Endothelial cell of umbilical vein (primary cell): ENCODE results near the gene SEC22C. TPM values are rescaled to one million over a fixed set of nuclear protein-coding genes. Genes with fewer than 3 reads are reported as not detected.

Source experiments
- BruUV-seq: library from RNA; stranded (reverse); fragments of 400-500 nt; replicated peaks from 2 replicates; lab custom pipeline; 2021; lab: Mats Ljungman, UMichigan
- CTCF ChIA-PET: fragments of 300-600, 350-600 bp; sonication (Branson Sonifier 250); formaldehyde crosslinking; loops from one replicate; lab custom pipeline; 2021; ENCODE audit warnings: antibody characterized with exemption, inconsistent platforms; lab: Charles Lee
- POLR2A ChIA-PET: fragments of 300-600, 350-600 bp; sonication (Branson Sonifier 250); formaldehyde crosslinking; loops from one replicate; lab custom pipeline; 2021; ENCODE audit warnings: antibody characterized with exemption, inconsistent platforms; lab: Charles Lee
- DNase-seq: peaks from one replicate; pipeline ENCODE4 v3.0.0-alpha.2; 2011; ENCODE audit warnings: low read depth, low spot score
- FAIRE-seq: peaks from 2 replicates; lab custom pipeline; 2011; peaks lifted over from hg19 to GRCh38; lab: Jason Lieb, UNC
- H2AFZ ChIP-seq: 2 replicates; pipeline ENCODE4 v1.6.0; 2012; ENCODE audit warnings: low read depth, low read length, control low read depth, inconsistent platforms
- H3K27ac ChIP-seq: 2 replicates; pipeline ENCODE4 v1.5.1; 2011; ENCODE audit warnings: low read depth, mild to moderate bottlenecking, control low read depth, low read length, moderate library complexity; ENCODE audit not compliant: insufficient read depth
- H3K27me3 ChIP-seq, 2 experiments: 2 replicates each; pipeline versions ENCODE4 v1.6.0 to v1.6.1; 2011; ENCODE audit warnings: low read length in 2 of 2, mixed read lengths in 1 of 2; ENCODE audit not compliant: control insufficient read depth in 2 of 2, insufficient read depth in 2 of 2
- H3K36me3 ChIP-seq, 2 experiments: 2 replicates in 1 of 2; 3 replicates in 1 of 2; pipeline ENCODE4 v1.5.1; 2011; ENCODE audit warnings: low read length in 2 of 2, mild to moderate bottlenecking in 1 of 2, moderate library complexity in 1 of 2; ENCODE audit not compliant: control insufficient read depth in 2 of 2, insufficient read depth in 2 of 2; ENCODE audit errors: extremely low read depth in 1 of 2
- H3K4me1 ChIP-seq: 3 replicates; pipeline ENCODE4 v1.5.1; 2011; ENCODE audit warnings: mild to moderate bottlenecking, low read length; ENCODE audit not compliant: control insufficient read depth, insufficient read depth; ENCODE audit errors: extremely low read depth
- H3K4me2 ChIP-seq: 2 replicates; pipeline ENCODE4 v1.6.1; 2011; ENCODE audit warnings: low read length, control low read depth, mixed read lengths; ENCODE audit not compliant: insufficient read depth
- H3K4me3 ChIP-seq, 3 experiments: fragments of 200-600 bp in 1 of 3; sonication (generic), shearing (Covaris generic) in 1 of 3; replicated peaks in 1 of 3; 2 replicates each; pipeline ENCODE4 v1.5.1; 2011 to 2016; ENCODE audit warnings: control low read depth in 3 of 3, low read length in 3 of 3, mild to moderate bottlenecking in 2 of 3, inconsistent platforms in 1 of 3, low read depth in 1 of 3, moderate library complexity in 1 of 3; ENCODE audit not compliant: insufficient read depth in 1 of 3
- H3K79me2 ChIP-seq: 2 replicates; pipeline ENCODE4 v1.6.0; 2012; ENCODE audit warnings: low read length, inconsistent platforms; ENCODE audit not compliant: control insufficient read depth, insufficient read depth
- H3K9ac ChIP-seq: replicated peaks from 2 replicates; pipeline ENCODE3; 2011; ENCODE audit warnings: low read length, control low read depth; ENCODE audit not compliant: insufficient read depth; ENCODE audit errors: extremely low read depth
- H3K9me1 ChIP-seq: replicated peaks from 3 replicates; pipeline ENCODE4 v1.6.0; 2011; ENCODE audit warnings: mild to moderate bottlenecking, low read length; ENCODE audit not compliant: control insufficient read depth, insufficient read depth; ENCODE audit errors: extremely low read depth
- H3K9me3 ChIP-seq: replicated peaks from 2 replicates; pipeline ENCODE4 v1.5.1; 2012; ENCODE audit warnings: low read length, inconsistent platforms; ENCODE audit not compliant: control insufficient read depth, insufficient read depth
- H4K20me1 ChIP-seq: replicated peaks from 2 replicates; pipeline ENCODE3; 2011; ENCODE audit warnings: mild to moderate bottlenecking, low read length; ENCODE audit not compliant: control insufficient read depth, insufficient read depth; ENCODE audit errors: extremely low read depth
- EZH2 ChIP-seq: IDR thresholded peaks from 2 replicates; pipeline ENCODE4 v1.6.1; 2012; ENCODE audit warnings: borderline replicate concordance, low read depth, mild to moderate bottlenecking, moderate library complexity, low read length, inconsistent platforms; ENCODE audit not compliant: severe bottlenecking
- FOS ChIP-seq: IDR thresholded peaks from 2 replicates; pipeline ENCODE4 v1.6.1; 2011; ENCODE audit warnings: mild to moderate bottlenecking, low read length, moderate library complexity, borderline replicate concordance; ENCODE audit not compliant: insufficient read depth
- GATA2 ChIP-seq: IDR thresholded peaks from 2 replicates; pipeline ENCODE4 v1.7.0; 2011; ENCODE audit warnings: low read depth, mild to moderate bottlenecking, moderate library complexity, mixed read lengths, low read length; ENCODE audit not compliant: insufficient read length, insufficient read depth
- JUN ChIP-seq: IDR thresholded peaks from 2 replicates; pipeline ENCODE4 v1.6.1; 2011; ENCODE audit warnings: borderline replicate concordance, low read depth; ENCODE audit not compliant: insufficient read length, insufficient read depth
- MAX ChIP-seq: IDR thresholded peaks from 2 replicates; pipeline ENCODE4 v1.6.1; 2011; ENCODE audit not compliant: insufficient read depth, insufficient read length
- MYC ChIP-seq: IDR thresholded peaks from one replicate; pipeline ENCODE4 v1.6.1; 2011; ENCODE audit warnings: mild to moderate bottlenecking, low read depth, low read length
- POLR2A ChIP-seq: IDR thresholded peaks from 2 replicates; pipeline ENCODE4 v1.6.1; 2012; ENCODE audit warnings: low read depth, mild to moderate bottlenecking, control low read depth, low read length
- POLR2AphosphoS5 ChIP-seq: IDR thresholded peaks from 2 replicates; pipeline ENCODE4 v1.6.1; 2012; ENCODE audit warnings: low read depth, mild to moderate bottlenecking, control low read depth, low read length, moderate library complexity; ENCODE audit not compliant: insufficient read depth
- dilution Hi-C: fragments of 300-500 bp; cut with MboI; formaldehyde crosslinking; loops from one replicate; pipeline ENCODE4 v1.15.0; 2019; ENCODE audit warnings: low sequenced_read_pairs; ENCODE audit not compliant: extremely low pct_ligation_motif_present
- intact Hi-C: fragments of 100-400 bp; cut with micrococcal nuclease; formaldehyde crosslinking; loops from one replicate; pipeline ENCODE4 v1.10.0; 2022
- polyA plus RNA-seq, 4 experiments: library from polyadenylated mRNA; depleted of rRNA in 3 of 4; stranded (reverse) in 3 of 4; unstranded in 1 of 4; fragments of >200 nt; gene quantifications; 2 replicates each; pipeline versions ENCODE4 v1.2.1 to v1.2.3, GENCODE V29; 2011 to 2012; ENCODE audit warnings: missing spikeins in 1 of 4
- total RNA-seq: library from RNA; stranded (reverse); gene quantifications from 2 replicates; pipeline ENCODE4 v1.2.3, GENCODE V29; 2021
- TF ChIP-seq, protein P1 (sequence below), 2 donors: IDR thresholded peaks; 1 replicate in 1 of 2; 2 replicates in 1 of 2; pipeline ENCODE4 v1.5.1; 2011; ENCODE audit warnings: low read length in 2 of 2, mild to moderate bottlenecking in 2 of 2, moderate library complexity in 2 of 2, control low read depth in 1 of 2, inconsistent platforms in 1 of 2, low read depth in 1 of 2; ENCODE audit not compliant: insufficient read depth in 1 of 2; ENCODE audit errors: extremely low read depth in 1 of 2

SEC22C gene
- total and polyA plus RNA-seq, 2 donors (not counting 3 experiments of a cell fraction or from before 2014, with no cell fraction given) = 43.9 to 61.9 TPM

- dilution Hi-C loops = no loop called here
- no peaks in the 10 kb centered on the region for H3K9me3 ChIP-seq
- BruUV-seq = no TSS peak
- ChIA-PET CTCF (no interaction called here), POLR2A (no interaction called here)
- TF ChIP-seq MAX (no peak), POLR2AphosphoS5 (no peak), JUN (no peak), MYC (no peak), FOS (no peak), POLR2A (no peak), EZH2 (no peak), GATA2 (no peak)
- TF ChIP-seq, protein P1, sequence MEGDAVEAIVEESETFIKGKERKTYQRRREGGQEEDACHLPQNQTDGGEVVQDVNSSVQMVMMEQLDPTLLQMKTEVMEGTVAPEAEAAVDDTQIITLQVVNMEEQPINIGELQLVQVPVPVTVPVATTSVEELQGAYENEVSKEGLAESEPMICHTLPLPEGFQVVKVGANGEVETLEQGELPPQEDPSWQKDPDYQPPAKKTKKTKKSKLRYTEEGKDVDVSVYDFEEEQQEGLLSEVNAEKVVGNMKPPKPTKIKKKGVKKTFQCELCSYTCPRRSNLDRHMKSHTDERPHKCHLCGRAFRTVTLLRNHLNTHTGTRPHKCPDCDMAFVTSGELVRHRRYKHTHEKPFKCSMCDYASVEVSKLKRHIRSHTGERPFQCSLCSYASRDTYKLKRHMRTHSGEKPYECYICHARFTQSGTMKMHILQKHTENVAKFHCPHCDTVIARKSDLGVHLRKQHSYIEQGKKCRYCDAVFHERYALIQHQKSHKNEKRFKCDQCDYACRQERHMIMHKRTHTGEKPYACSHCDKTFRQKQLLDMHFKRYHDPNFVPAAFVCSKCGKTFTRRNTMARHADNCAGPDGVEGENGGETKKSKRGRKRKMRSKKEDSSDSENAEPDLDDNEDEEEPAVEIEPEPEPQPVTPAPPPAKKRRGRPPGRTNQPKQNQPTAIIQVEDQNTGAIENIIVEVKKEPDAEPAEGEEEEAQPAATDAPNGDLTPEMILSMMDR (IDR thresholded peaks at IDR 0.05; ENCODE audit: extremely low read depth in 1 of 2, insufficient read depth in 1 of 2, low read depth in 1 of 2, low read length in 2 of 2) = no peak
- H3K36me3 ChIP-seq = peaks cover 2 to 3% of the 10 kb centered on the region in 2 experiments
- intact Hi-C loops = no loop called here
- H4K20me1 ChIP-seq = peaks cover 2% of the 10 kb centered on the region
- H3K9me1 ChIP-seq = no peaks in the 10 kb centered on the region
- no peak overlapping the region for H3K4me3 ChIP-seq
- H3K4me2 ChIP-seq = no peak overlapping the region
- H3K27ac ChIP-seq = no peak overlapping the region
- H3K27me3 ChIP-seq = no peaks in the 10 kb centered on the region
- no peak for FAIRE-seq
- H3K9ac ChIP-seq = no peak overlapping the region
- no peak for DNase-seq
- peaks cover 28% of the 10 kb centered on the region for H3K4me1 ChIP-seq
- peaks cover 94% of the 10 kb centered on the region for H3K79me2 ChIP-seq
- H2AFZ ChIP-seq = no peak overlapping the region
These were observed 26.8 kb upstream of the SEC22C start for GRCh38 chr3:42608581-42608980.
